GM11168 (cell line): ENCODE measurements around the gene HDAC11.

ENCODE experiments used
- in situ Hi-C: fragments of 300-500 bp; cut with MboI; formaldehyde crosslinking; loops from one replicate; pipeline ENCODE4 v1.12.0; 2022; ENCODE audit warnings: low sequenced_read_pairs; ENCODE audit not compliant: unreplicated experiment

Gene HDAC11

DNA sequence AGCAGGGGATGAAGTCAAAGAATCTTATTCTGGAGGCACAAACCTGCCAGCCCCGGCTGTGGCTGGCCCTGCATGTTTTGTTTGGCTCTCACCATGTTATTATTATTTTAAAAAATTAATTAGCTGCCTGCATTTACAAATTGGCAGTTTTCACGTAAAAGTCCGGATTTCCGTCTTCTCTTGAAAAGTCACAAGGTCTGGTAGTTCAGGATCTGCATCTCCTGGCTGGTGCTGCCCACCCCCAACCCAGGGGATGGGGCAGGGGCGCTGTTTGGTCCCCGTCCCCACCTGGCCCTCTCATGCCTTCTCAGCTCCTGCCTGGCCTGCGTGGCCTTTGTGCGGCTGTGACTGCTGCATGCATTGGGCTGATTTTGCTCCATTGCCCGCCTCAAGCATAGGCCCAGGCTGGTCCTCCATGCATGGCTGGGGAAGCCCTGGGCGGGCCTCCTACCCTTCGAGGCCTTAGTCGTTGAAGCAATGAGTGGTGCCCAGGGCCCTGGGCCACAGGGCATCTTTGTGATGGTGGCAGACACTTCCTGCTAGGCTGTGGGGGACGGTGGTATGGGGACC lies 70.8 kb downstream of the HDAC11 start:
- in situ Hi-C loops = no loop called here

DNA sequence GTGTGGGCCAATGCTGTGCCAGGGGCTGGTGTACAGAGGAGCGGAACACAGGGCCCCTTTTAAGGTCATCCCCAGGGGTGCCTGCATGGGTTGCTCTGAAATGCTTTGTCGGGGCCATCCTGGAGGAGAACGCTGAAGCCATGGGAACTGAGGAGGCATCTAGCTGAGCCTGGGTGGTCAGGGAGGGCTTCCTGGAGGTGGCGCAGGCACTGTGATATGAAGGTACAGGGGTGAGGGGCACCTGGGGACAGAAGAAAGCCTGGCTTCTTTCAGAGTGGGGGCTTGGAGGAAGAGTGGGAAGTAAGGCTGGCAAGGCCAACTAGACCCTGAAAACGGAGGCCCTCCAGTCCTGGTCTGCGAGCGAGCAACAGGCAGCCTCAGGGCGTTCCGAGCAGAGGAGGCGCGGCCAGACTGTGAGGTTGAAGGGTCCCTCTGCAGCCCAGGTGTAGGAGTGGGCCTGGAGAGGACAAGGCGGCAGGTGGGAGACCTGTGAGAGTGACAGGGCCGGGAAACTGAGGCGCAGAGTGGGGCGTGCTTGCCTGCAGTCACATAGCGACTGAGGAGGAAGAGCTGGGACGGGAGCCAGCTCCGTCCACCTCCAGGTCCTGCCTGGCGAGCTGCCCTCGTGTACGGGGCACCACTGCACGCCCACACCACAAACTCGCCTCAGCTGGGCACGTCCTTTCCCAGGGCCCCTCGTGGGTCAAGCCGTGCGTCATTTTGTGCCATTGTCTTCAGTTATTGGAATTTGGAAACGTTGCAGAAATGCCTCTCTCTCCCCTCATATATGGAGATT lies 72.9 kb downstream of the HDAC11 start:
- in situ Hi-C loops = no loop called here

DNA sequence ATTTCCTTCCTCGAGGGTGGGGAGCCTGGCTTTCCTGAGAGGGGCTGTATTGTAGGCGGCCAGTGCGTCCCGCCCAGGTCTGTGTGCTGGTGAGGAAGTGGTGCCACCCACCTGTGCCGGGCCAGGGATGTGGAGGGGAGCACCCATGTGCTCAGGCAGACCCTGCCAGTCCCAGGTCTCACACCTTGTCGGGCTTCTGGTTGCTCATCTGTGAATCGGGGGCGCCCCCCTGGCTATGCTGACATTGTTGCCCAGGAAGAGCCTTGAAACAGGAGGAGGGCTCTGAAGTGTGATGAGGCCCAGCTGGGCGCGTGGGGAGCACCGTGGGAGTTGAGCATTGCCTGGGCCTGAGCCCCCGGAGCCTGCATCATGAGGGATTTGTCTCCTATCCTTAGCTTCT lies 73.6 kb downstream of the HDAC11 start:
- in situ Hi-C loops = no loop called here

DNA sequence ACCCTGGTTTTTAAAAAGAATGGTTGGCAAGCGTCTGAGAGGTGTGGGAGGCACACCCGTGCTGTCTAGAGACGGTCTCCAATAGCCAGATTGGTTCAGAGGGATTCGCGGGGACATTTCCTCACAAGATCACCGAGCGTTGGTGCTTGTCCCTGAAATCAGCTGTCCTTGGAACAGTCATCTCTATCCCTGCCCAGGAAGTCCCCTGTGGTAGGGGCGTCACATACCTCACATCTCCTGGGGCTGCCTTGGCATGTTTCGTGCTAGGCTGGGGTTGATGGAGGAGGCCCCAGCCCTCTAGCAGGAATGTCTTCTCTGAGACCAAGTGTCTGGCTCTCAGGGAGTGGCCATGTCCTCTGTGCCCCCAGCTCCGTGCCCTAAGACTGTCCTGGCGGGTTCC lies 75.6 kb downstream of the HDAC11 start:
- in situ Hi-C loops = no loop called here
